HG03097 (cell line): ENCODE results near the gene DLG2.
A peak's percentile ranks its signal among the peaks of the same experiment; 100 is the strongest.

Source experiments
- ATAC-seq: cut with Tn5 transposase; IDR thresholded peaks from one replicate; pipeline ENCODE4 v1.9.1; 2021; ENCODE audit not compliant: unreplicated experiment, low FRiP score

DLG2 gene

DNA sequence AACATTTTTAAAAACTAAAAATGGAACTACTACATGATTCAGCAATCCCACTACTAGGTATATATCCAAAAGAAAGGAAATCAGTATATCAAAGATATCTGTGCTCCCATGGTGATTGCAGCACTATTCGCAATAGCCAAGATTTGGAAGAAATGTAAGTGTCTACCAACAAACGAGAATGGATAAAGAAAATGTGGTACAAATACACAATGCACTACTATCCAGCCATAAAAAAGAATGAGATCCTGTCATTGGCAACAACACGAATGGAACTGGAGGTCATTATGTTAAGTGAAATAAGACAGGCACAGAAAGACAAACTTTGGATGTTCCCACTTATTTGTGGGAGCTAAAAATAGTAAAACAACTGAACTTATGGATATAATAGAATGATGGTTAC is 1765.1 kb downstream of the DLG2 start:
- ATAC-seq, result no peak

GRCh38 chr11:83858694-83859093 is 1768.5 kb downstream of the DLG2 start:
- no peak for ATAC-seq

GRCh38 chr11:83855237-83855636 is 1771.9 kb downstream of the DLG2 start:
- ATAC-seq, result no peak

- no peak for ATAC-seq
Observed at GRCh38 chr11:83852775-83853442, 1774.2 kb downstream of the DLG2 start.

- ATAC-seq, result no peak
Observed at GRCh38 chr11:83852012-83852411, 1775.1 kb downstream of the DLG2 start.

DNA sequence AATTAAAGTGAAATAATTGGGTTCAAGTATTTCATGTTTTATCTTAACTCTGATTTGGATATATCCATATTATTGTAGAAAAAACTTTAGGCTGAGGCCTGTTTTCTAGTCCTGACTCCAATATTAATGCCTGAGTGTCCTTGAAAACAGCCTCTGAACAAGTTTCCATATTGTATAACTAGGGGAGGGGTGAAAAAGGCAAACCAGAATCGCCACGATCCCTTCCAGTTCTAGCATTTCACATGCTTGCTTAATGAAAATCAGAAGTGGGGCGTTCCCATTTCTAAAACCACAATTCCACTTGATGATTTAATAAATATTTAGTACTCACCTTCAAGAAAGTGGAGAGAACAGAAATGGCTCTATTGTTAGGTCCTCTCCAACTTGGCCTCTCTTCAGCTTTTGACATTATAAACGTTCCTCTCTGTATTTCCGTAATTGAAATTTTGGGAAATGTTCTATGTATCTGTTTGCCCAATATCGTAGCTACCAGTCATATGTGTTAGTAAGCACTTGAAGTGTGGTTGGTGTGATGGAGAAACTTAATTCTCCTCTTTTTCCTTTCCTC is 1779.6 kb downstream of the DLG2 start:
- no peak for ATAC-seq

GRCh38 chr11:83845797-83846196 is 1781.3 kb downstream of the DLG2 start:
- ATAC-seq, result no peak

DNA sequence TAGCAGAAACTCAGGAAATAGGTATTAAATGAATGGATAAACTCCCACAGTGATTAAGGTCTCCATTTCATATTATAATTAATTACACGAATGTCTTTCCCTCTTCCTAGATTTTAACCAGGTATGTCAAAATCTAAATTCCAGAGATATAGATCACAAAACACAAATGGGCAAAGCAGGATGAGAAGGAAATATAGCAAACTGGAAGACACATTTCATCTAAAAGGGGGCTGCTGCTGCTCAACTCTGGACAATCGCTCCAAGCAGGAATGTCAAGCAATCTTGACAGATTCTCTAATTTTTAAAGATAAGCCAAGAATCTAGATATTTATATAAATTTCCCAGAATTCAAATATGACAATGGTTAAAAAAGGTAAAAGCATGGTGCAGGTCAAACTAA is 1786.8 kb downstream of the DLG2 start:
- no peak for ATAC-seq

GRCh38 chr11:83836883-83837654 is 1790.1 kb downstream of the DLG2 start:
- ATAC-seq, result peak; percentile 68

- ATAC-seq, result no peak
Observed at GRCh38 chr11:83836065-83836464, 1791.1 kb downstream of the DLG2 start.

DNA sequence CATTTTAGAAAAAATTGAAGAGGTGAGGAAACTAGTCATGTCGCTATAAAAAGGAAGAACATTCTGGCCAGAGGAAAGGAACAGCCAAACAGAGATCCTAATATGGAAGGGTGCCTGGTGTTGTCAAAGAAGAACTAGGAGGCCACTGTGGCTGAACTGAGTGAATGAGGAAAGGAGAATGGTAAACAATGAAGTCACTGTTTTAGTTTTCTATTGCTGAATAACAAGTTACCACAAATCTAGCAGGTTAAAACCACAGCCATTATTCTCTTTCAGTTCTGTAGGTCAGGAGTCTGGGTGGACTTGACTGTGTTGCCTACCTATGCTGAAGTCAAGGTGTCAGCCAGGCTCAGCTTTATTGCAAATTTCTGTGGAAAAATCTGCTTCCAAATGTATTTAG is 1791.7 kb downstream of the DLG2 start:
- ATAC-seq, result peak; percentile 89

DNA sequence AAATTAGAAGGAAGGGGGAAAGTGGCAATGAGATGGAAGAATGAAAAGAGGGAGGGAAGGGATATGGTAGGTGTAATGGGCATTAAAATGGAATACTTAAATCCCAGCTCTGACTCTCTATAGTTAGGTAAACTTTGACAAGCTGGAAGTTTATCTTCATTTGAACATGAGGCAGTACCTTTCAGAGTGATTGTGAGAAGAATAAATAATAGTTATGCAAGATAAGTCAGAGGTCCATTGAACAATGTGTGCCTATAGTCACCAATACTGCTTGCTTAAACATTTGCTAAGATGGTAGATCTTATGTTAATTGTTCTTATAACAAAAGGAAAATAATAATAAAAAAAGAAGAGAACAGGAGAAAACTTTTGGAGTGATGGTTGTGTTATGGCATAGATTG is 1795.2 kb downstream of the DLG2 start:
- ATAC-seq, result no peak

DNA sequence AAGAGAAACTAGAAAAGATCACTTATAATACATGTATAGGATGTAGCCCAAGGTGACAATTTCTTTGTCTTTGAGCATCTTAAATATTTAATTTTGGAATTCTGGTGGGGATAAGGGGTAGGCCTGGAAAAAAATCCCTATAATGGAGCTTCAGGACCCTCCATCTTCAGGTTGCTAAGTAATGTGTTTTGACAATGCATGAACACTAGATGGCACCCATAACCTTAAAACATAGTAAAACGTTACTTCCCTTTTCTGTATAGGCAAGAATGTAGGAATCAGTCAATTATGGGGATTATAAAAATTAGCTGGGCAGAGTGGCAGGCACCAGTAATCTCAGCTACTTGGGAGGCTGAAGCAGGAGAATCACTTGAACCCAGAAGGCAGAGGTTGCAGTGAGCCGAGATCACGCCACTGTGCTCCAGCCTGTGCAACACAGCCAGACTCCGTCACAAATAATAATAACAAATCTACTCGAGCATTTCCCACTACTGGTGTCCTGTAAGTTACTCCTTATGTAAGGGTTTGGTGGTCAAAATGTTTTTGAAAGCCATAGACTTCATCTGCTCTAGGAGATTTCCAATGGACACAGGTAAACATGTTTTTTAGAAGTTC is 1799.1 kb downstream of the DLG2 start:
- peak; percentile 57 for ATAC-seq

DNA sequence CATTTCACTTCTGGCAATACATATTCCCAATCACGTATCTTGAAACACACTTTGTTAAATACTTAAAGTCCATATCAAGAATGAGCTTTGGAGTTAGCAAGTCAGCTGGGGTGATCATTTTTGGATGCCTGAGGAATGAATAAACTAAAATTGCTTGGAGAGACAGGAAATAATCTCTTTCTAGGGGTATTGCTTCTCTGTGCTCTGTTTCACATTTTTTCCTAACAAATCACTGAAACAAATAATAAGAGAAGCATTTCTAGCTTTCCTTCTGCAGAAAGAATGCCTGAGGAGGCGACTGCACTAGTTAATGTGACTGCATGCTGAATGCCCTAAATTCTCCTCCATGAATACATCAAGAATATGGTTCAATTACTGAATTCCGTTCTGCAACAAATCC is 1799.6 kb downstream of the DLG2 start:
- ATAC-seq, result no peak

- ATAC-seq, result no peak
Observed at GRCh38 chr11:83826078-83826477, 1801.1 kb downstream of the DLG2 start.

- ATAC-seq, result no peak
Observed at GRCh38 chr11:83823461-83824025, 1803.6 kb downstream of the DLG2 start.

DNA sequence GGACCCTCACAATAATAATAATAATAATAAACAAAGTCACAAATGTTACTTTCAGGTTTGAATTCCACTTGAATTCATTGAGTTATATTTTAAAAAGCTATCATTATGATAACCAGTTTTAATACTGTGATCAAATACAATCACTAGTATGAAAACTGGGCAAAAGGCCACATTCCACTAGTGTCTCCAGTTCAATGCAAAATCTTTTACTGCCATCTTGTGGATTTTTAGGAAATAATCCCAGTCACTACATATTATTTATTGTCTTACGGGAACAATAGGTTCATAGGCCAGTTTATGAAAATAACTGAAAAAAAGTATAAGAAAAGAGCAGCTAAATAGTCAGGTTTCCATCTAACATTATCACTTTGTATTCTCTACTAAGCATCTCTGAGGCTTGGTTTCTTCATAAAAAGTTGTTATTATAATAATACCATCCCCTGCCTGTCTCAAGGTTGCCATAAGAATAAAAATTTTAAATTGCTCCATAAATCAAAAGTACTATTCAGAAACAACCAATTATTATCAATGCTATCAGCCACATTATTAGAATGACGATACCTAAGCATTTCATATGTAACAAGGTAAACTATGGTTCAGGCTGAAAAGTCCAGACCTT is 1807.1 kb downstream of the DLG2 start:
- ATAC-seq, result no peak

DNA sequence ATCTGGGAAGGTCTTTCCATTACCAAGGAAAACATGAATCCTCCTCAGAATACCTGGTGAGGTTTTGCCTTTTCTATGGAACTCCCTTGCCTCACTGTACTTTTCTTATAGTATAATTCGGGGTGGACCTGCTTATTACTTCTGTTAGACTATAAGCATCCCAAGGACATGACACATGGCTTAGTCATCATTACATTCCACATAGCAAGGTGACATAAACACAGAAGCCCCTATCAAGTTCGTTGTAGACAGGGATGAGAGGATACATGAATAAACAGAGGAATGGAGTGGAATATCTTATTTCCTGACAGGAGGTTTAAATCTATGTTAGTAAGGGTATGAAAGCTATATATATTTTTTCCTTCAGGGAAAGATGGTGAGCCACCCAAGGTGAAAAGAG is 1808.8 kb downstream of the DLG2 start:
- no peak for ATAC-seq

DNA sequence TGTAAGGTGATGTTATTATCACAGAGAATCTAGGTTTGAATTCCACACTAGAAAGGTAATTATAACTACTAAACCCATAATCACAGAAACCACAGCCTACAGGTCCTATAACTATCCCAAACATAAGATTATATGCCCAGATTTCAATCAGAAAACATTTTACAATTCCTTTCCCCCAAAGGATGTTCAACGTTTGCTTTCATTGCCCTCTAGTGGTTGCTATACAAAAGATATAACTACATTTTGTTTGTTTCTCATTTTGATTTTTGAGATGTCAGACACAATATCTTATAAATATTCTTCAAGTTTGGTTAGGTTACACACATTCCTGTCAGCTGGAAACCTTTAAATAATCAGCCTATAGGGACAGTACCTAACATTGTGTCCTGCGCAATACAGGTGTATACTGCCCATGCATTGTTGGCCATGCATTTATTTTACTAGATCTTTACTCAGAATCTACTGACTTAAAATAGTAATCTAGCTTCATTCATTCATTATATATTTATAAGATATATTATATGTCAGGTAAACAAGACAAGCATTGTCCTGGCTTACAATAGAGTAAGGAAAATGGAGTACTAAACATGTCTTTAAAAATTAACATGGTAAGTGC is 1810.5 kb downstream of the DLG2 start:
- no peak for ATAC-seq

- no peak for ATAC-seq
Observed at GRCh38 chr11:83815736-83816135, 1811.4 kb downstream of the DLG2 start.
